Motor neuron (in vitro differentiated cells): ENCODE data around the gene CHMP4B. TPM values are rescaled to one million over a fixed set of nuclear protein-coding genes. Genes with fewer than 3 reads are reported as not detected.

Experiments used
- ATAC-seq, 8 experiments: fragments of 200-7000 bp; cut with Tn5 transposase; replicated peaks in 6 of 8; 2 replicates each; pipeline ENCODE4 v1.8.0; 2021; ENCODE audit warnings: mild to moderate bottlenecking in 8 of 8, moderate library complexity in 8 of 8
- H3K27ac ChIP-seq, 2 donors: fragments of 250-450 bp; sonication (Bioruptor Pico); 2 replicates each; pipeline ENCODE4 v1.9.0; 2021; ENCODE audit warnings: antibody characterized with exemption in 2 of 2, mild to moderate bottlenecking in 2 of 2, moderate library complexity in 1 of 2
- H3K4me1 ChIP-seq, 2 donors: fragments of 250-450 bp; sonication (Bioruptor Pico); replicated peaks in 1 of 2; 2 replicates each; pipeline ENCODE4 v1.6.1; 2021; ENCODE audit warnings: antibody characterized with exemption in 2 of 2, mild to moderate bottlenecking in 2 of 2, moderate library complexity in 1 of 2
- H3K4me3 ChIP-seq, 5 donors: fragments of 250-450 bp; sonication (Bioruptor Pico); 2 replicates each; pipeline ENCODE4 v1.9.0; 2021; ENCODE audit warnings: antibody characterized with exemption in 5 of 5, mild to moderate bottlenecking in 5 of 5, moderate library complexity in 4 of 5
- WGBS, 10 experiments: fragments of 450-650 bp; shearing (Covaris generic); methylation state at CpG; one replicate each; pipeline ENCODE4 v1.0.0; 2022; 5-methylcytosine and 5-hydroxymethylcytosine counted together
- in situ Hi-C, 9 experiments: fragments of 400-800 bp; cut with MboI; loops; one replicate each; pipeline ENCODE4 v1.15.0; 2021; ENCODE audit warnings: low sequenced_read_pairs in 9 of 9, low pct_unique_long_range_greater_than_20kb in 2 of 9; ENCODE audit not compliant: unreplicated experiment in 9 of 9
- total RNA-seq, 8 experiments: library from RNA; unstranded; fragments of 300-600 nt; gene quantifications; 2 replicates each; pipeline versions ENCODE4 v1.2.3 to v1.2.4, GENCODE V29; 2022

CHMP4B gene
- total RNA-seq, 8 experiments from 2014 or later: 30.3 to 74.5 (median 54.4) TPM

- H3K27ac ChIP-seq: no peak overlapping the region
- 77 to 100% (median 94%) methylated on average over 2 to 3 of the region's 4 CpGs; no CpG with 5 or more reads in 6 of the 10 experiments for WGBS, 10 experiments
- H3K4me1 ChIP-seq: peaks cover 0 to 3% of the 10 kb centered on the region in 2 donors
- in situ Hi-C loops: no loop called here
- ATAC-seq: no peak
- H3K4me3 ChIP-seq: no peak overlapping the region
Measured at GRCh38 chr20:33781133-33781532, 30.0 kb upstream of the CHMP4B start.

DNA sequence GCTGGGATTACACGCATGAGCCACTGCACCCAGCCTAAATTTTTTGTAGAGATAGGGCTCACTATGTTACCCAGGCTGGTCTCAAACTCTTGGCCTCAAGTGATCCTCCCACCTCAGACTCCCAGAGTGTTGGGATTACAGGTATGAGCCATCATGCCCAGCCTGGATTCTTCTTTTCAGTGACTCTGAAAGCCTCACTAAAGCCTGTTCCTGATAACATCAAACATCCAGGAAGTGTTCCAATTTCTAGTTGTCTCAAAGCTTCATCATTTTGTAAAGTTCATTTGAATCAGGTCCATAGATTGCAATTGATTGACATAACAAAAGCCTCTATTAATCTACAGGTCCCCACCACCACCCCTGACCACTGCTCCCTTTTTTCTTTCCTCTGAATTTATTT is 29.2 kb upstream of the CHMP4B start:
- in situ Hi-C loops: no loop called here
- no peak overlapping the region for H3K27ac ChIP-seq
- peaks cover 0 to 3% of the 10 kb centered on the region in 2 donors for H3K4me1 ChIP-seq
- no peak overlapping the region for H3K4me3 ChIP-seq
- WGBS, 10 experiments: 50 to 100% (median 84%) methylated on average over 1 of the region's 1 CpG; no CpG with 5 or more reads in 4 of the 10 experiments
- no peak for ATAC-seq

DNA sequence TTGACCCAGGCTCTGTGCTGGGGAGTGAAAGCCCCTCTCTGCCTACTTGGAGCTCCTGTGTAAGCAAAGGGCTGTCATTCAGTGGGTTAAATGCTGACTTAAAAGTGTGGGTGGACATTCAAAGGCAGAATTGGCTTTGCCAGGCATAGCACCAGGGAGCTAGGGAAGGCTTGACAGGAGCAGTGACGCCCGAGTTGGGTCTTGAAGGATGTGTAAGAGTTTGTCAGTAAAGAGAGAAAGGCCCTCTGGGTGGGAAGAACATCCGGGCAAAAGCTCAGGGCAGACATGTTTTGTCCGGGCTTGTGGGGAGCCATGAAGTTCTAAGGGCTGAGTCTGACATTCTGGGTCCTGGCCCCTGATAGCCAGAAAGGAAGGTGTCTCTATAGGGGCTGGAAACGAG is 27.9 kb upstream of the CHMP4B start:
- peaks cover 0 to 3% of the 10 kb centered on the region in 2 donors for H3K4me1 ChIP-seq
- no peak for ATAC-seq
- 58 to 69% (median 63%) methylated on average over 2 to 5 of the region's 5 CpGs; no CpG with 5 or more reads in 5 of the 10 experiments for WGBS, 10 experiments
- H3K4me3 ChIP-seq: no peak overlapping the region
- H3K27ac ChIP-seq: no peak overlapping the region
- in situ Hi-C loops: no loop called here

DNA sequence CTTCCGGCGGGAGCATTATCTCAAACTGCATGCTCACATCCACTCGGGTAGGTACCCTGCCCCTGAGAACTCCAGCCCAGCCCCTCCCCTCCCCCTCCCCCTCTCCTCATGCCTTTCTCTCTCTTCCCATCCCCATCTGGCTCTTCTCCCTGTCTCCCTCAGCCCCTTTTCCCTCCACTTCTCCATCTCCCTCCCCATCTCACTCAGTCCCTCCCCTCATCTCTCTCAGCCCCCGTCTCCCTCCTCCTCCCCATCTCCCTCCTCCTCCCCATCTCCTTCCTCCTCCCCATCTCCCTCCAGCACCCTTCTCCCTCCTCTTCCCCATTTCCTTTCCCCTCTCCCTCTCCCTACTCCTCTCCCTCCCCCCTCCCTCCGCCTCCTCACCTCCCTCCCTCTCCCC is 27.3 kb upstream of the CHMP4B start:
- no peak for ATAC-seq
- in situ Hi-C loops: no loop called here
- Histone ChIP-seq H3K4me3 (no peak overlapping the region), H3K4me1 (peaks cover 0 to 3% of the 10 kb centered on the region in 2 donors), H3K27ac (no peak overlapping the region)
- WGBS, 10 experiments: no CpG with 5 or more reads among the region's 5 CpGs

DNA sequence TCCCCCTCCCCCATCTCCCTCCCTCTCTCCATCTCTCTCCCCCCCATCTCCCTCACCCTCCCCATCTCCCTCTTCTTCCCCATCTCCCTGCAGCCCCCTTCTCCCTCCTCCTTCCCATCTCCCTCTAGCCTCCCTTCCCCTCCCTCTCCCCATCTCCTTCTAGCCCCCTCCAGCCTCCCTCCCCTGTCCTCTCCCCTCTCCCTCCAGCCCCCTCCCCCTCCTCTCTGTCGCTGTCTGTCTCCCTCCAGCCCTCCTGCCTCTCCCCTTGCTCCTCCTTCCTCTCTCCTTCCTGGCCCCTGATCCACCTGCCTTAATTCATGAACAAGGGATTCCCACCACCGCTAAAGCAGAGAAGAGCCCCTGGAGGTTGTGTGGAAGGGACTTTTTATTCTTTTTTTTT is 26.9 kb upstream of the CHMP4B start:
- H3K4me1 ChIP-seq: peaks cover 0 to 3% of the 10 kb centered on the region in 2 donors
- no peak overlapping the region for H3K4me3 ChIP-seq
- WGBS, 10 experiments: no CpG with 5 or more reads among the region's 2 CpGs
- in situ Hi-C loops: no loop called here
- ATAC-seq: peak in 2 of 8 experiments; percentile 13 to 37
- no peak overlapping the region for H3K27ac ChIP-seq

DNA sequence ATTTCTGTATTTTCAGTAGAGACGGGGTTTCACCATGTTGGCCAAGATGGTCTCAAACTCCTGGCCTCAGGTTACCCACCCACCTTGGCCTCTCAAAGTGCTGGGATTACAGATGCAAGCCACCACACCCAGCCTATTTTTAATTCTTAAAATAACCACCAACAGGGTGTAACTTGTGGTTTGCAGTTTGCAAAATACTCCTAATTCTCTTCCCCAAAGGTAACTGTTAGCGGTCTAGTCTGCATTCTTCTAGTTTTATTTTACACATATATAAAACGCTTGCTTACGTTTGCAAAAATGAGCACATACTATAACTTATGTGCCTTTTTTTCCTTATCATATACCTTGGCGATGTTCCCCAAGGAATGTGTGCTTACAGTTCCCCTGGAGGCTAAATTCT is 25.6 kb upstream of the CHMP4B start:
- H3K27ac ChIP-seq: no peak overlapping the region
- H3K4me3 ChIP-seq: no peak overlapping the region
- peak in 1 of 8 experiments; percentile 74 for ATAC-seq
- WGBS, 10 experiments: 20 to 100% (median 95%) methylated on average over 1 to 5 of the region's 5 CpGs; no CpG with 5 or more reads in 1 of the 10 experiments
- H3K4me1 ChIP-seq: peaks cover 0 to 3% of the 10 kb centered on the region in 2 donors
- in situ Hi-C loops: no loop called here

- 57 to 100% (median 78%) methylated on average over 1 to 7 of the region's 9 CpGs for WGBS, 10 experiments
- H3K4me3 ChIP-seq: no peak overlapping the region
- in situ Hi-C loops: no loop called here
Measured at GRCh38 chr20:33787253-33787891, 23.8 kb upstream of the CHMP4B start.

DNA sequence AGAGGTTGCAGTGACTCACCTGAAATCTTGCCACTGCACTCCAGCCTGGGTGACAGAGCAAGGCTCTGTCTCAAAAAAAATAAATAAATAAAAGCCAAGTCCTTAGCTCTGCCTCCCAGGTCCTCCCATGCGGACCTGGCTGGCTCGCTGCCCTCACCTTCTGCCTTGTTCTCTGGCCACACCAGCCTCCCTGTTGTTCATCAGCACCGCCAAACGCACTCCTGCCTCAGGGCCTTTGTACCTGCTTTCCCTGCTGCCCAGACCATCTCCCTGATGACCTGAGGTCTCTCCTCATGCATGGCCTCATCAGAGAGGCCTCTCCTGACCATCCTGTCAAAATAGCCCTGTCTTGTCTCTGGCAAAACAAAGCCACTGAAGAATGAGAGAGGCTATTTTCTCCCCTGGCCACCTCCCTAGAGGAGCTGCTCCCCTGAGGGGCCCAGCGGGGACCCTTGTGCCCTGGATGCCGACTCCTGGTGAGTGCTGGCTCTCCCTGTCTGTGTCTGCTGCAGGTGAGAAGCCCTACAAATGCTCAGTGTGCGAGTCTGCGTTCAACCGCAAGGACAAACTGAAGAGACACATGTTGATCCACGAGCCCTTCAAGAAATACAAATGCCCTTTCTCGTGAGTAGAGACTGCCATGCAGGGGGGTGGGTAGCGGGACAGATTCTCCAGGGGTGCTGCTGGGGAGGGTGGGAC is 22.6 kb upstream of the CHMP4B start:
- H3K27ac ChIP-seq: no peak overlapping the region
- ATAC-seq: no peak
- peaks cover 0 to 2% of the 10 kb centered on the region in 2 donors for H3K4me1 ChIP-seq
- H3K4me3 ChIP-seq: no peak overlapping the region
- in situ Hi-C loops: no loop called here
- WGBS, 10 experiments: 78 to 100% (median 100%) methylated on average over 2 to 3 of the region's 12 CpGs; no CpG with 5 or more reads in 6 of the 10 experiments

More at GRCh38 chr20:33787253-33787891, 23.8 kb upstream of the CHMP4B start:
- ATAC-seq: no peak
- Histone ChIP-seq H3K4me1 (peaks cover 0 to 3% of the 10 kb centered on the region in 2 donors), H3K27ac (no peak overlapping the region)

GRCh38 chr20:33789109-33789857 is 21.9 kb upstream of the CHMP4B start:
- Histone ChIP-seq H3K4me1 (no peaks in the 10 kb centered on the region), H3K27ac (no peak overlapping the region), H3K4me3 (no peak overlapping the region)
- peak in 5 of 8 experiments; percentile 36 to 69 (median 50) for ATAC-seq
- 80 to 100% (median 88%) methylated on average over 1 to 5 of the region's 11 CpGs; no CpG with 5 or more reads in 6 of the 10 experiments for WGBS, 10 experiments
- in situ Hi-C loops: no loop called here

DNA sequence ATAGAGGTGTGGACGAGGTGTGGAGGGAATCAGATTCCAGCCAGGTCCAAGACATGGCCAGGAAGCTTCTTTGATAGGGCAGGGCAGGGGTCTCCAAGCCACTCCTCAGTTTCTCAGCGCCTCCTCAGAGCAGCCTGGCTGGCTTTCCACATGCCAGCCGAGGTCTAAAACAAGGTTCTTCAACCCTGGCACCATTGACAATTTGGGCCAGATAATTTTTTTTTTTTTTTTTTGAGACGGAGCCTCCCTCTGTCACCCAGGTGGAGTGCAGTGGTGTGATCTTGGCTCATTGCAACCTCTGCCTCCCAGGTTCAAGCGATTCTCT is 21.3 kb upstream of the CHMP4B start:
- Histone ChIP-seq H3K27ac (no peak overlapping the region), H3K4me3 (no peak overlapping the region), H3K4me1 (no peaks in the 10 kb centered on the region)
- no peak for ATAC-seq
- 80 to 100% (median 91%) methylated on average over 1 to 4 of the region's 5 CpGs; no CpG with 5 or more reads in 6 of the 10 experiments for WGBS, 10 experiments
- in situ Hi-C loops: no loop called here

DNA sequence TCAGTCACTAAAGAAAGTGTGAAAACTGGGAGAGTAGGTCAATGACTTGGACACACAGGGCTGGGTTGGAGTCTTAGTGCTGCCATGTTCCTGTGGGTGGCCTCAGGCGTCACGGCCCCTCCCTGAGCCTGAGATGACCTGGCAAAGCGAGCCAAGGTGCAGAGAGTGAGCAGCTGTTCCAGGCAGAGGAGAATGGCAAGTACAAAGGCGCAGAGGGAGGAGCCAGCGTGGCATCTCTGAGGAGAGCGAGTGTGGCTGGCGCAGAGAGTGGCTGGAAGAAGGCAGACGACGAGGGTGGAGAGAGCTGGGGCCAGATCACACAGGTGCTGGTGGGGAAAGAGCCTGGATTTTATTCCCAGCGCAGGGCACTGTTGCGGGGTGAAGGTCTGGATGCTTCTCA is 20.6 kb upstream of the CHMP4B start:
- no peak overlapping the region for H3K4me3 ChIP-seq
- no peak overlapping the region for H3K27ac ChIP-seq
- ATAC-seq: no peak
- no peaks in the 10 kb centered on the region for H3K4me1 ChIP-seq
- in situ Hi-C loops: no loop called here
- WGBS, 10 experiments: 80 to 100% (median 90%) methylated on average over 1 to 9 of the region's 11 CpGs; no CpG with 5 or more reads in 2 of the 10 experiments

- Histone ChIP-seq H3K4me1 (no peaks in the 10 kb centered on the region), H3K4me3 (no peak overlapping the region), H3K27ac (no peak overlapping the region)
- no peak for ATAC-seq
- 80 to 100% (median 80%) methylated on average over 1 to 2 of the region's 31 CpGs; no CpG with 5 or more reads in 7 of the 10 experiments for WGBS, 10 experiments
- in situ Hi-C loops: no loop called here
Measured at GRCh38 chr20:33791021-33791420, 20.1 kb upstream of the CHMP4B start.

DNA sequence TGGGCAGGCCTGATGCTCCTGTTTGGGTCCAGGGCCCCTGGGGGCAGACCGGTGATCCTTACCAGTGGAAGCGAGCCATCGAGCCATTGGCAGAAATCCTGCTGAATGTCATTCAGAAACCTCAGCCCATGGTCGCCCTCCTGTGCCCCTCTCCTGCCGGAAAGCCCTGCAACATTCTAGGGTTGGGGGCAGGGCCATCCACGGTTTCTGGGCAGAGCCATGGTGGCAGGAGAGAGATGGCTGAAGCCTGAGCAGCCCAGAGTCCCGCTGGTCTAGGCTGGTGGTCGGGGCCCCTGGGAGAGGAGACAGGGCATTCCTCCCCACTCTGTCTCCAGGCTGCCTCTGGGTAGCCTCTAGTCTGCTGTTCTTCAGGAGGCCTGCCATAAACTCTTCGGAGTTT is 19.6 kb upstream of the CHMP4B start:
- no peaks in the 10 kb centered on the region for H3K4me1 ChIP-seq
- no peak overlapping the region for H3K27ac ChIP-seq
- ATAC-seq: no peak
- no peak overlapping the region for H3K4me3 ChIP-seq
- WGBS, 10 experiments: 80 to 100% (median 95%) methylated on average over 1 to 4 of the region's 9 CpGs; no CpG with 5 or more reads in 7 of the 10 experiments
- in situ Hi-C loops: no loop called here
